ENCODE results near the gene KLHL9. TPM values are rescaled to one million over a fixed set of nuclear protein-coding genes. Genes with fewer than 3 reads are reported as not detected.

Gene KLHL9, protein sequence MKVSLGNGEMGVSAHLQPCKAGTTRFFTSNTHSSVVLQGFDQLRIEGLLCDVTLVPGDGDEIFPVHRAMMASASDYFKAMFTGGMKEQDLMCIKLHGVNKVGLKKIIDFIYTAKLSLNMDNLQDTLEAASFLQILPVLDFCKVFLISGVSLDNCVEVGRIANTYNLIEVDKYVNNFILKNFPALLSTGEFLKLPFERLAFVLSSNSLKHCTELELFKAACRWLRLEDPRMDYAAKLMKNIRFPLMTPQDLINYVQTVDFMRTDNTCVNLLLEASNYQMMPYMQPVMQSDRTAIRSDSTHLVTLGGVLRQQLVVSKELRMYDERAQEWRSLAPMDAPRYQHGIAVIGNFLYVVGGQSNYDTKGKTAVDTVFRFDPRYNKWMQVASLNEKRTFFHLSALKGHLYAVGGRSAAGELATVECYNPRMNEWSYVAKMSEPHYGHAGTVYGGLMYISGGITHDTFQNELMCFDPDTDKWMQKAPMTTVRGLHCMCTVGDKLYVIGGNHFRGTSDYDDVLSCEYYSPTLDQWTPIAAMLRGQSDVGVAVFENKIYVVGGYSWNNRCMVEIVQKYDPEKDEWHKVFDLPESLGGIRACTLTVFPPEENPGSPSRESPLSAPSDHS
- total RNA-seq (2016; rRNA removed; fragmentation: Illumina TruSeq; extraction: Trizol) (17.7 and 32.7 TPM in 2 replicates), polyA plus RNA-seq (2011; rRNA removed) (8.1 and 8.7 TPM in 2 replicates), polyA minus RNA-seq (2011; rRNA and poly(A)+ RNA removed; ENCODE audit: low replicate concordance) (11.0 TPM in 2 replicates), Bru-seq, nascent RNA (percentile 94 among the genes with signal in this experiment), BruChase-seq, experiment 1, labeled RNA remaining after a 6-hour chase (percentile 84 among the genes with signal in this experiment), BruChase-seq, experiment 2, labeled RNA remaining after a 2-hour chase (percentile 97 among the genes with signal in this experiment)
- total RNA-seq (2016; cell fraction: cytosol; rRNA removed; fragmentation: Illumina TruSeq; extraction: Trizol; ENCODE audit: low read depth) = 0.97 and 1.3 TPM in 2 replicates
- total RNA-seq (2016; cell fraction: insoluble cytoplasmic fraction; rRNA removed; fragmentation: Illumina TruSeq; extraction: Trizol) = 18.9 and 31.5 TPM in 2 replicates
- total RNA-seq (2016; cell fraction: membrane; rRNA removed; fragmentation: Illumina TruSeq; extraction: Trizol) = 6.7 TPM in 2 replicates
- total RNA-seq (2016; cell fraction: nucleus; rRNA removed; fragmentation: Illumina TruSeq; extraction: Trizol) = 18.4 and 19.1 TPM in 2 replicates
- 3.5 and 5.6 TPM in 2 replicates for polyA plus RNA-seq (2011; cell fraction: cytosol; rRNA removed)
- polyA plus RNA-seq (2011; cell fraction: nucleus; rRNA removed) = 5.5 and 7.7 TPM in 2 replicates
- 9.0 and 9.5 TPM in 2 replicates for polyA plus RNA-seq (2012)
- polyA plus RNA-seq (2016; cell fraction: cytosol; fragmentation: Illumina TruSeq; extraction: Trizol; ENCODE audit: low read depth) = 0.41 and 0.60 TPM in 2 replicates
- 19.1 and 20.6 TPM in 2 replicates for polyA plus RNA-seq (2016; cell fraction: insoluble cytoplasmic fraction; fragmentation: Illumina TruSeq; extraction: Trizol; ENCODE audit: low read depth)
- 2.8 and 3.2 TPM in 2 replicates for polyA plus RNA-seq (2016; cell fraction: membrane; fragmentation: Illumina TruSeq; extraction: Trizol; ENCODE audit: low read depth)
- polyA plus RNA-seq (2016; cell fraction: nucleus; fragmentation: Illumina TruSeq; extraction: Trizol; ENCODE audit: insufficient read depth, low read depth) = 14.1 and 14.6 TPM in 2 replicates
- polyA minus RNA-seq (2011; cell fraction: cytosol; rRNA and poly(A)+ RNA removed) = 11.7 and 13.1 TPM in 2 replicates
- 38.1 and 39.8 TPM in 2 replicates for polyA minus RNA-seq (2011; cell fraction: nucleus; rRNA and poly(A)+ RNA removed)
- long read RNA-seq, experiment 1, full-length matches to known transcripts = 6 of 8 reads
- long read RNA-seq, experiment 1, partial matches to known transcripts = 0 of 8 reads
- long read RNA-seq, experiment 1, other reads (novel, unspliced or antisense) = 2 of 8 reads
- long read RNA-seq, experiment 2, full-length matches to known transcripts = 10 of 18 reads
- long read RNA-seq, experiment 2, partial matches to known transcripts = 3 of 18 reads
- long read RNA-seq, experiment 2, other reads (novel, unspliced or antisense) = 5 of 18 reads

DNA sequence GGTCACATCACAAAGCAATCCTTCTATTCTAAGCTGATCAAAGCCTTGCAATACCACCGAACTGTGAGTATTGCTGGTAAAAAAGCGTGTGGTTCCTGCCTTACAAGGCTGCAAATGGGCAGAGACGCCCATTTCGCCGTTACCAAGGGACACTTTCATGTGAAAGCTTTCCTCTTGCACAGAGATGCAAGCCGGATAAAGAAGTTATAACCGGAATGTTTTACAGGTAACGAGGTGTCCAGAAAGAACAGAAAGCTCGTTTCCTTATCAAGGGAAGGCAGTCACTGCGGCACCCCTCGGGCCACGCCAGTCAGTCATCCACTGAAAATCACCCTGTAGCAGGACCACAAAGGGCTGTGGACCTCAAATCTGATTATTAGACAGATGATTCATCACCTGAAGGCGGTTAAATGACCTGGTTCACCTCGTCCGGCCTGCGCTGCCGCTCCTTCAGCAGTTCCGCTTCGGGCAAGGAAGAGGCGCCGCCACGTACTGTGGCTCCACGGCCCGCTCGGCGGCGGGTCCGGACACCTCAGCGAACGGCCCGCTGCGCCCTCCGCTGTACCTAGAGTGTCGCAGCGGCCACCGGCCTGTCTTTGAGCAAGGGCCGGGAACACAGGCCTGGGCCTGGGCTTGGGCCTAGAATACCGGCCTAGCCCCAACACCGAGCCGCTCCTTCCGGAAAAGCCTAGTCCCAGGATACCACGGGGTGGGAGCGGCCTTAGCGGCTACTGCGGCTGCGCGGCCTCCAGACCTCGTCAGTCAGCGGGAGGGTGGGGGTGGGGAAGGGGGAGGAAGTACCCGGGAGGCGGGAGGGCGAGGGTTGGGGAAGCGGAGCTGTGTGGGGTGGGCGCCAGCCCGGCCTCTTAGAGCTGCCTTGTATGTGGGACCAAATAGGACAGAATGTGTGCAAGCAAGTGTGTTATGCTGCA is at the start of gene KLHL9:
KLHL9 (minus strand) TSS at position 704 of the 932 bp plus-strand sequence; CDS start at position 159, 545 bp downstream.
- CTCF ChIA-PET (ENCODE audit: low intra/inter-chr PET ratio, low total read pairs) = no interaction called here
- WGBS (ENCODE audit: low lambda C conversion rate) = 1% methylated on average over 31 of the region's 55 CpGs
- peak within 1 kb of the TSS; percentile 98 for H3K4me2 ChIP-seq (ENCODE audit: low read depth, low read length)
- POLR2A ChIA-PET = interaction anchor here (0.9 to 1.2 kb wide), 6 partner anchors 8 to 100 kb away, joined by 3 to 7 read pairs (median 4); no protein-coding TSS in a partner anchor
- BruUV-seq (replicated peaks) = TSS peak; percentile 56
- H3K36me3 ChIP-seq (replicated peaks in 1 of 2; ENCODE audit: control insufficient read depth in 1 of 2, insufficient read depth in 2 of 2, low read length in 2 of 2) = no peaks in the 10 kb centered on the region
- in situ Hi-C loops (cut with HindIII; ENCODE audit: extremely low pct_ligation_motif_present, low pct_unique_long_range_greater_than_20kb) (loop anchor here (10.0 kb wide), 1 partner anchor 460 kb away; no protein-coding TSS in a partner anchor), intact Hi-C loops (cut with micrococcal nuclease; ENCODE audit: unreplicated experiment) (loop anchor here (1.0 to 10.0 kb wide), 2 partner anchors 57 to 670 kb away; partner anchors contain the start of gene CDKN2B)
- H2AFZ ChIP-seq (ENCODE audit: low read length) = peak within 1 kb of the TSS; percentile 100
- no peaks in the 10 kb centered on the region for H3K9me3 ChIP-seq (ENCODE audit: low read length)
- H3K27me3 ChIP-seq (ENCODE audit: control insufficient read depth in 1 of 2, insufficient read depth in 2 of 2, low read length in 2 of 2) = no peaks in the 10 kb centered on the region; a peak in 1 of 5 replicates
- ATAC-seq (peak; percentile 98), FAIRE-seq (no peak), DNase-seq (ENCODE audit: low spot score) (peak; percentile 82)
- H3K4me1 ChIP-seq (ENCODE audit: insufficient read depth, low read length) = peaks cover 38% of the 10 kb centered on the region
- H3K9ac ChIP-seq (ENCODE audit: insufficient read depth, low read depth, low read length) = peak within 1 kb of the TSS; percentile 100
- peak within 1 kb of the TSS; percentile 78 to 88 (median 86) for H3K4me3 ChIP-seq (replicated peaks in 1 of 3; ENCODE audit: insufficient read depth in 1 of 3, low read depth in 2 of 3, low read length in 3 of 3)
- peak within 1 kb of the TSS; percentile 93 for H3K27ac ChIP-seq (ENCODE audit: extremely low read length, insufficient read depth, low read length)
- H3K79me2 ChIP-seq (ENCODE audit: insufficient read depth, low read length) = peaks cover 35% of the 10 kb centered on the region
- no peaks in the 10 kb centered on the region; the same call in 1 of the 2 replicates for H4K20me1 ChIP-seq (ENCODE audit: insufficient read depth, low read length)
- TF ChIP-seq BRD4 (CRISPR knock-in tag; IDR thresholded peaks at IDR 0.05) = peak; percentile 68
- TF ChIP-seq ZNF569 (CRISPR knock-in tag; IDR thresholded peaks at IDR 0.05; ENCODE audit: borderline replicate concordance) = no peak
- no peak for TF ChIP-seq FOXA1 (IDR thresholded peaks at IDR 0.05)
- TF ChIP-seq FOXA1 (CRISPR knock-in tag; IDR thresholded peaks at IDR 0.05) = no peak
- TF ChIP-seq NR2C2 (CRISPR knock-in tag; IDR thresholded peaks at IDR 0.05; ENCODE audit: borderline replicate concordance) = peak; percentile 41; the same call in 1 of the 2 replicates
- peak; percentile 94 for TF ChIP-seq YEATS2 (CRISPR knock-in tag; IDR thresholded peaks at IDR 0.05; ENCODE audit: borderline replicate concordance)
- no peak for TF ChIP-seq SSRP1 (CRISPR knock-in tag; IDR thresholded peaks at IDR 0.05)
- TF ChIP-seq, protein P1, sequence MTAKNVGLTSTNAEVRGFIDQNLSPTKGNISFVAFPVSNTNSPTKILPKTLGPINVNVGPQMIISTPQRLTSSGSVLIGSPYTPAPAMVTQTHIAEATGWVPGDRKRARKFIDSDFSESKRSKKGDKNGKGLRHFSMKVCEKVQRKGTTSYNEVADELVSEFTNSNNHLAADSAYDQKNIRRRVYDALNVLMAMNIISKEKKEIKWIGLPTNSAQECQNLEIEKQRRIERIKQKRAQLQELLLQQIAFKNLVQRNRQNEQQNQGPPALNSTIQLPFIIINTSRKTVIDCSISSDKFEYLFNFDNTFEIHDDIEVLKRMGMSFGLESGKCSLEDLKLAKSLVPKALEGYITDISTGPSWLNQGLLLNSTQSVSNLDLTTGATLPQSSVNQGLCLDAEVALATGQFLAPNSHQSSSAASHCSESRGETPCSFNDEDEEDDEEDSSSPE (CRISPR knock-in tag; IDR thresholded peaks at IDR 0.05) = peak; percentile 42; the same call in 1 of the 2 replicates
- TF ChIP-seq ZNF160 (CRISPR knock-in tag; IDR thresholded peaks at IDR 0.05) = 0 out of 2 replicates have a peak, but pooled peaks have one; percentile 50
- TF ChIP-seq RELA (CRISPR knock-in tag; IDR thresholded peaks at IDR 0.05) = no peak
- no peak for TF ChIP-seq RFXAP (CRISPR knock-in tag; IDR thresholded peaks at IDR 0.05; ENCODE audit: borderline replicate concordance)
- TF ChIP-seq, protein P2, sequence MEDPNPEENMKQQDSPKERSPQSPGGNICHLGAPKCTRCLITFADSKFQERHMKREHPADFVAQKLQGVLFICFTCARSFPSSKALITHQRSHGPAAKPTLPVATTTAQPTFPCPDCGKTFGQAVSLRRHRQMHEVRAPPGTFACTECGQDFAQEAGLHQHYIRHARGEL (CRISPR knock-in tag; IDR thresholded peaks at IDR 0.05) = no peak
- 0 out of 2 replicates have a peak, but pooled peaks have one; percentile 27 for TF ChIP-seq RAD21 (CRISPR knock-in tag; IDR thresholded peaks at IDR 0.05)
- TF ChIP-seq SRSF9 (IDR thresholded peaks at IDR 0.05; ENCODE audit: borderline replicate concordance, insufficient read depth, low read depth, low read length, poor library complexity, severe bottlenecking) = no peak

All from HepG2 (cell line).